HepG2 (cell line): Measurements from ENCODE around the gene ERFL. TPM values are rescaled to one million over a fixed set of nuclear protein-coding genes. Genes with fewer than 3 reads are reported as not detected.

Experiments
- E2F2 ChIP-seq: sonication (generic); formaldehyde crosslinking; IDR thresholded peaks from 2 replicates; pipeline ENCODE4 v1.4.0; 2020; ENCODE audit warnings: missing genetic modification reagents, borderline replicate concordance
- E2F5 ChIP-seq: sonication (generic); formaldehyde crosslinking; conservative IDR thresholded peaks from 2 replicates; pipeline ENCODE4 v1.4.0; 2020; ENCODE audit warnings: missing genetic modification reagents
- FOXC1 ChIP-seq: sonication (generic); formaldehyde crosslinking; IDR thresholded peaks from 2 replicates; pipeline ENCODE4 v1.8.0; 2022; ENCODE audit warnings: mild to moderate bottlenecking, missing genetic modification reagents, borderline replicate concordance
- HBP1 ChIP-seq: IDR thresholded peaks from 2 replicates; pipeline ENCODE4 v1.6.1; 2016; ENCODE audit warnings: low read depth, control low read depth
- KAT7 ChIP-seq: IDR thresholded peaks from 2 replicates; pipeline ENCODE4 v1.6.1; 2018; ENCODE audit warnings: borderline replicate concordance, missing compliant biosample characterization
- KLF9 ChIP-seq: IDR thresholded peaks from 2 replicates; pipeline ENCODE4 v1.6.1; 2016; ENCODE audit warnings: low read depth
- MAFK ChIP-seq, 2 experiments: IDR thresholded peaks in 1 of 2; conservative IDR thresholded peaks in 1 of 2; 2 replicates each; pipeline ENCODE4 v1.6.1; 2011; ENCODE audit warnings: improper control_type of control experiment in 2 of 2, low read length in 2 of 2
- MED1 ChIP-seq: sonication (generic); formaldehyde crosslinking; IDR thresholded peaks from 2 replicates; pipeline ENCODE4 v1.4.0; 2020; ENCODE audit warnings: missing genetic modification reagents
- RARG ChIP-seq: sonication (generic); formaldehyde crosslinking; IDR thresholded peaks from 2 replicates; pipeline ENCODE4 v1.4.0; 2020; ENCODE audit warnings: low read depth, mild to moderate bottlenecking, missing genetic modification reagents
- TCF7 ChIP-seq: sonication (generic); IDR thresholded peaks from 2 replicates; pipeline ENCODE4 v1.6.1; 2016; ENCODE audit warnings: antibody characterized with exemption, low read depth
- ZFP1 ChIP-seq: IDR thresholded peaks from 2 replicates; pipeline ENCODE4 v1.6.1; 2016
- ZNF383 ChIP-seq: sonication (generic); formaldehyde crosslinking; IDR thresholded peaks from 2 replicates; pipeline ENCODE4 v1.4.0; 2020; ENCODE audit warnings: missing genetic modification reagents, mild to moderate bottlenecking, borderline replicate concordance
- ZNF432 ChIP-seq: sonication (generic); formaldehyde crosslinking; IDR thresholded peaks from 2 replicates; pipeline ENCODE4 v1.5.0; 2020; ENCODE audit warnings: missing genetic modification reagents, mild to moderate bottlenecking, borderline replicate concordance
- ZNF496 ChIP-seq: sonication (generic); formaldehyde crosslinking; IDR thresholded peaks from 2 replicates; pipeline ENCODE4 v1.8.1; 2023; ENCODE audit warnings: mild to moderate bottlenecking, moderate library complexity, missing genetic modification reagents; ENCODE audit not compliant: insufficient replicate concordance
- ZNF549 ChIP-seq: sonication (generic); formaldehyde crosslinking; IDR thresholded peaks from 2 replicates; pipeline ENCODE4 v1.5.0; 2020; ENCODE audit warnings: missing genetic modification reagents
- ZNF572 ChIP-seq: sonication (generic); formaldehyde crosslinking; IDR thresholded peaks from 2 replicates; pipeline ENCODE4 v1.5.1; 2020; ENCODE audit warnings: mild to moderate bottlenecking, missing genetic modification reagents
- ZNF607 ChIP-seq: sonication (generic); formaldehyde crosslinking; IDR thresholded peaks from 2 replicates; pipeline ENCODE4 v1.5.1; 2020; ENCODE audit warnings: missing genetic modification reagents, mild to moderate bottlenecking, borderline replicate concordance
- ZNF660 ChIP-seq: sonication (generic); formaldehyde crosslinking; IDR thresholded peaks from 2 replicates; pipeline ENCODE4 v1.5.1; 2020; ENCODE audit warnings: mild to moderate bottlenecking, low read depth, missing genetic modification reagents, borderline replicate concordance
- ZNF703 ChIP-seq: sonication (generic); formaldehyde crosslinking; IDR thresholded peaks from 2 replicates; pipeline ENCODE4 v1.5.1; 2020; ENCODE audit warnings: missing genetic modification reagents, mild to moderate bottlenecking, moderate library complexity, borderline replicate concordance
- polyA plus RNA-seq, 8 experiments: library from polyadenylated mRNA; depleted of rRNA in 3 of 8; stranded (reverse) in 7 of 8; unstranded in 1 of 8; fragments of >200 nt; fragmentation: Illumina TruSeq in 4 of 8; extraction: Trizol in 4 of 8; gene quantifications; 2 replicates each; pipeline versions ENCODE4 v1.2.1 to v1.2.3, GENCODE V29; 2011 to 2016; ENCODE audit warnings: low read depth in 4 of 8, missing spikeins in 1 of 8, mixed read lengths in 1 of 8; ENCODE audit not compliant: insufficient read depth in 1 of 8
- total RNA-seq, 5 experiments: library from RNA; depleted of rRNA; stranded (reverse); fragments of >200 nt; fragmentation: Illumina TruSeq; extraction: Trizol; gene quantifications; 2 replicates each; pipeline ENCODE4 v1.2.3, GENCODE V29; 2016; ENCODE audit warnings: low read depth in 1 of 5
- TF ChIP-seq, protein P1 (sequence below): sonication (generic); formaldehyde crosslinking; IDR thresholded peaks from 2 replicates; pipeline ENCODE4 v1.4.0; 2020; ENCODE audit warnings: low read depth, mild to moderate bottlenecking, missing genetic modification reagents

Gene ERFL
- total and polyA plus RNA-seq, 2 of the 13 experiments (the other 11 are each of a cell fraction or from before 2014, with no cell fraction given), result not detected

DNA sequence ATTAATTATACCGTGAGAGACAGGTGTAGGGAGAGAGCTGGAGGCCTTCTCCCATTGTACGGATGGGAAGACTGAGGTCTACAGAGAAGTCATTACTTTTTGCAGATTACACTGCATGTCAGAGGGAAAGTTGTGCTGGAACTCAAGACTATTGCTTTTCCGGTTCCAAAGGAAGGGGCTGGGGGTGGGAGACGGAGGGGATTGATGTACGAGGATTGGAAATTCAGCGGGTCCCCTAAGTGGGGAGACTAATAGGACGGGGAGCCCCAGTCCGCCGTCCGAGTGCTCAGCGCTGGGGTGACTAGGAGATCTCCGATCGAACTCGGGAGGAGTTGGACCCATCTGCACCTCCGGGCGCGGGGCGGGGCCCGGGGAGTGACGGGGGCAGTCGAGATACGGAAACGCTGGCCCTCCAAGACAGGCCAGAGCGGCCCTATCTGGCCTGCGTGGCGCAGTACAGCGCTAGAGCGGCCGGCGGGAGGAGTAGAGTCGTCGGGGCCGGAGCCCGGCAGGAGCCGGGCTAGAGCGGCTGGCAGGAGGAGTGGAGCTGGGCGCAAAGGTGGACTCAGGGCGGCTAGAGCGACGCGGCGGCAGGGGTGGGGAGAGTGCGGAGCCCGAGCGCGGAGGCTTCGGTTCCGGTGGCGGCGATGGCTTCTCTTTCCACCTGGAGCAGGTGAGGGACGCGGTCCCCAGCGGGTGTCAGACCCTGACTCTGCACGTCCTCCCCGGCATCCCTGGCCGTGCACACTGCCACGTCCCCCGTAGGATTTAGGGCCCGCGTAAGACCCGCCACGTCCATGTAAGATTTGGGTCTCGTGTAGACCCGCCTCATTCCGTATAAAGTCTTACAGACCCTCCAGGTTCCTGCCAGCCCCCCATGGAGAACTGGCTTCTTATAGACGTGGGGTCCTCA is 44.2 kb downstream of the ERFL start (continued):
- TF ChIP-seq MED1 (CRISPR knock-in tag) (peak; percentile 84), RARG (CRISPR knock-in tag) (no peak), ZNF607 (no peak; the same call in 1 of the 2 replicates), ZNF703 (CRISPR knock-in tag) (no peak), ZNF432 (CRISPR knock-in tag) (no peak), E2F2 (no peak), ZNF660 (no peak), KAT7 (CRISPR knock-in tag) (peak; percentile 95; the same call in 1 of the 2 replicates), TCF7 (no peak), ZNF572 (no peak), HBP1 (CRISPR knock-in tag) (no peak; the same call in 1 of the 2 replicates), FOXC1 (CRISPR knock-in tag) (peak; percentile 79; the same call in 1 of the 2 replicates), ZNF383 (0 out of 2 replicates have a peak, but pooled peaks have one; percentile 10), ZNF496 (CRISPR knock-in tag) (no peak), E2F5 (CRISPR knock-in tag) (no peak), ZNF549 (no peak; the same call in 1 of the 2 replicates), KLF9 (CRISPR knock-in tag) (no peak), MAFK (conservative IDR thresholded peaks at IDR 0.05 in 1 of 2, IDR thresholded peaks at IDR 0.05 in 1 of 2; ENCODE audit: low read length in 2 of 2) (no peak), ZFP1 (CRISPR knock-in tag) (no peak; the same call in 1 of the 2 replicates)
- TF ChIP-seq, protein P1, sequence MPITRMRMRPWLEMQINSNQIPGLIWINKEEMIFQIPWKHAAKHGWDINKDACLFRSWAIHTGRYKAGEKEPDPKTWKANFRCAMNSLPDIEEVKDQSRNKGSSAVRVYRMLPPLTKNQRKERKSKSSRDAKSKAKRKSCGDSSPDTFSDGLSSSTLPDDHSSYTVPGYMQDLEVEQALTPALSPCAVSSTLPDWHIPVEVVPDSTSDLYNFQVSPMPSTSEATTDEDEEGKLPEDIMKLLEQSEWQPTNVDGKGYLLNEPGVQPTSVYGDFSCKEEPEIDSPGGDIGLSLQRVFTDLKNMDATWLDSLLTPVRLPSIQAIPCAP (CRISPR knock-in tag), result no peak
